ENCODE data around the gene BCCIP. TPM values are rescaled to one million over a fixed set of nuclear protein-coding genes. Genes with fewer than 3 reads are reported as not detected.
A peak's percentile ranks its signal among the peaks of the same experiment; 100 is the strongest.

BCCIP gene
- total RNA-seq, 1 donor from 2014 or later, result 89.8 TPM

GRCh38 chr10:125881192-125881591 is 57.8 kb downstream of the BCCIP start, which contains the start of gene DHX32:
DHX32 (minus strand) TSS chr10:125881292; CDS start chr10:125880824, 468 bp downstream.
- peak within 1 kb of the TSS; percentile 91 for H3K27ac Mint-ChIP-seq (ENCODE audit: unreplicated experiment)
- peaks cover 28% of the 10 kb centered on the region for H3K4me1 Mint-ChIP-seq
- no peak for TF ChIP-seq CTCF (conservative IDR thresholded peaks at IDR 0.05)
- H3K9me3 Mint-ChIP-seq, result peaks cover 6% of the 10 kb centered on the region
- no peaks in the 10 kb centered on the region for H3K27me3 Mint-ChIP-seq (ENCODE audit: low read depth)
- peak; percentile 5 for DNase-seq (ENCODE audit: low read depth, low spot score)
- peak within 1 kb of the TSS; percentile 67 for H3K4me3 Mint-ChIP-seq
- peaks cover 25% of the 10 kb centered on the region for H3K36me3 Mint-ChIP-seq (ENCODE audit: low read depth)

- no peak overlapping the region for H3K4me3 Mint-ChIP-seq
- no peak overlapping the region for H3K27ac Mint-ChIP-seq (ENCODE audit: unreplicated experiment)
- H3K4me1 Mint-ChIP-seq, result peaks cover 28% of the 10 kb centered on the region
- no peak for TF ChIP-seq CTCF (conservative IDR thresholded peaks at IDR 0.05)
- peaks cover 2% of the 10 kb centered on the region for H3K9me3 Mint-ChIP-seq
- peaks cover 14% of the 10 kb centered on the region for H3K36me3 Mint-ChIP-seq (ENCODE audit: low read depth)
- H3K27me3 Mint-ChIP-seq (ENCODE audit: low read depth), result no peaks in the 10 kb centered on the region
- DNase-seq (ENCODE audit: low read depth, low spot score), result no peak
These were observed 59.2 kb downstream of the BCCIP start for GRCh38 chr10:125882596-125882995.

GRCh38 chr10:125883211-125883610 is 59.9 kb downstream of the BCCIP start:
- H3K4me1 Mint-ChIP-seq, result peaks cover 28% of the 10 kb centered on the region
- TF ChIP-seq CTCF (conservative IDR thresholded peaks at IDR 0.05), result no peak
- H3K4me3 Mint-ChIP-seq, result no peak overlapping the region
- H3K36me3 Mint-ChIP-seq (ENCODE audit: low read depth), result peaks cover 11% of the 10 kb centered on the region
- H3K27me3 Mint-ChIP-seq (ENCODE audit: low read depth), result no peaks in the 10 kb centered on the region
- H3K9me3 Mint-ChIP-seq, result peaks cover 2% of the 10 kb centered on the region
- DNase-seq (ENCODE audit: low read depth, low spot score), result no peak
- no peak overlapping the region for H3K27ac Mint-ChIP-seq (ENCODE audit: unreplicated experiment)

Small RNA genes lying within 50 kb of the gene (microRNA-seq; reads per million reads assigned to microRNA genes)
- gene MIR4484, result 2.4 reads per million

Other genes with a start within 250 kb of the BCCIP start
- not detected in 2 replicates for gene TEX36, start 140.4 kb upstream of the BCCIP start, total RNA-seq
- 42.7 and 46.9 TPM in 2 replicates for gene EDRF1, start 103.8 kb upstream of the BCCIP start, total RNA-seq
- not detected in 2 replicates for gene MMP21, start 47.7 kb upstream of the BCCIP start, total RNA-seq
- gene UROS, start 288 bp upstream of the BCCIP start, total RNA-seq, result 50.9 and 54.0 TPM in 2 replicates
- 35.6 and 36.3 TPM in 2 replicates for gene DHX32, start 57.7 kb downstream of the BCCIP start, total RNA-seq
- gene FANK1, start 73.0 kb downstream of the BCCIP start, total RNA-seq, result 2.4 and 5.0 TPM in 2 replicates